Right atrium auricular region (tissue), 2 donors: ENCODE data around the gene NTNG1. TPM values are rescaled to one million over a fixed set of nuclear protein-coding genes. Genes with fewer than 3 reads are reported as not detected.

Source experiments
- DNase-seq: peaks from one replicate; pipeline ENCODE4 v3.0.0-alpha.2; 2019; ENCODE audit warnings: low spot score
- H3K27ac ChIP-seq, 2 donors: fragments of 200-600 bp; sonication (generic); 1 replicate in 1 of 2; 2 replicates in 1 of 2; pipeline ENCODE4 v1.5.1; 2016 to 2019
- H3K27me3 ChIP-seq, 2 donors: fragments of 200-600 bp; sonication (generic); one replicate each; pipeline versions ENCODE4 v1.5.1 to v1.6.0; 2017 to 2019
- H3K36me3 ChIP-seq: fragments of 200-600 bp; sonication (generic); one replicate; pipeline ENCODE4 v1.5.1; 2016
- H3K4me1 ChIP-seq, 2 donors: fragments of 200-600 bp; sonication (generic); one replicate each; pipeline versions ENCODE4 v1.5.1 to v1.6.0; 2017 to 2019
- H3K4me3 ChIP-seq, 2 donors: fragments of 200-600 bp; sonication (generic); 1 replicate in 1 of 2; 2 replicates in 1 of 2; pipeline ENCODE4 v1.5.1; 2017 to 2019; ENCODE audit warnings: mild to moderate bottlenecking in 1 of 2, moderate library complexity in 1 of 2
- H3K9me3 ChIP-seq, 2 donors: fragments of 200-600 bp; sonication (generic); one replicate each; pipeline ENCODE4 v1.5.1; 2019
- total RNA-seq, 2 donors: library from RNA; depleted of rRNA; stranded (reverse); fragments of >200 nt; gene quantifications; one replicate each; pipeline ENCODE4 v1.1.0, GENCODE V29; 2016
- TF ChIP-seq, protein P1 (sequence below), 2 donors: fragments of 200-600 bp; sonication (generic); IDR thresholded peaks; one replicate each; pipeline ENCODE4 v1.5.1; 2019; ENCODE audit warnings: antibody characterized with exemption in 2 of 2

The NTNG1 gene
- total RNA-seq, 2 donors from 2014 or later = 1.8 to 2.6 TPM

DNA sequence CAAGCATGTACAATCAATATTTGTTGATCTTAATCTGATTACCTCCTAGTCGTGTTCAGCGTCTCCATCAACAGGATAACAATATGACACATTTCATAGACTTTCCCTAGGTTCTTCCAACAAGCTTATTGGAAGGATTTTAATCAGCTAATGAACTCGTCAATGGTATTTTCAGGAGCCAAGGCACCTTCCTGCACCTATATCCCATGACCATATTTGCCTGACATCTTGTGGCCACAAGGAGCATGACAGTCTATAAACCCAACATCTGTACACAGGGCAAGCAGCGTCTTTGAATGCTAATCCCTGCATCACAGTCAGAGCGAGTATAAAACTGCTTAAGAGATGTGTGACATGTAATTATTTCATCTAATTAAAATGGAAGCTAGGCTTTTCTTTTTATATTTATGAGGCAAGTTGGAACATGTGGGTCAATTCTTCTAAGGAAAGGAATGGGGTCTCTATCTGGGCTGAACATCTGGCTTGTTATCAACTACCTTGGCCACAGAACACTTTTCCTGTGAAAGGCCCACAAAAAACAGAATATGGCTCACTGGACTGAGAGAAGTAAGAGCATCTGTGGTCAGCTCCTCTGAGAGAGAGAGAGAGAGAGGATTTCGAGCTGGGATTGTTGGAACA lies 388.8 kb downstream of the NTNG1 start:
- no peak for DNase-seq
- no peak overlapping the region for H3K4me3 ChIP-seq
- no peak overlapping the region for H3K27ac ChIP-seq
- H3K36me3 ChIP-seq = no peaks in the 10 kb centered on the region
- no peaks in the 10 kb centered on the region for H3K4me1 ChIP-seq
- TF ChIP-seq, protein P1, sequence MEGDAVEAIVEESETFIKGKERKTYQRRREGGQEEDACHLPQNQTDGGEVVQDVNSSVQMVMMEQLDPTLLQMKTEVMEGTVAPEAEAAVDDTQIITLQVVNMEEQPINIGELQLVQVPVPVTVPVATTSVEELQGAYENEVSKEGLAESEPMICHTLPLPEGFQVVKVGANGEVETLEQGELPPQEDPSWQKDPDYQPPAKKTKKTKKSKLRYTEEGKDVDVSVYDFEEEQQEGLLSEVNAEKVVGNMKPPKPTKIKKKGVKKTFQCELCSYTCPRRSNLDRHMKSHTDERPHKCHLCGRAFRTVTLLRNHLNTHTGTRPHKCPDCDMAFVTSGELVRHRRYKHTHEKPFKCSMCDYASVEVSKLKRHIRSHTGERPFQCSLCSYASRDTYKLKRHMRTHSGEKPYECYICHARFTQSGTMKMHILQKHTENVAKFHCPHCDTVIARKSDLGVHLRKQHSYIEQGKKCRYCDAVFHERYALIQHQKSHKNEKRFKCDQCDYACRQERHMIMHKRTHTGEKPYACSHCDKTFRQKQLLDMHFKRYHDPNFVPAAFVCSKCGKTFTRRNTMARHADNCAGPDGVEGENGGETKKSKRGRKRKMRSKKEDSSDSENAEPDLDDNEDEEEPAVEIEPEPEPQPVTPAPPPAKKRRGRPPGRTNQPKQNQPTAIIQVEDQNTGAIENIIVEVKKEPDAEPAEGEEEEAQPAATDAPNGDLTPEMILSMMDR (IDR thresholded peaks at IDR 0.05) = peak; percentile 18 to 63
- no peaks in the 10 kb centered on the region for H3K27me3 ChIP-seq
- H3K9me3 ChIP-seq = no peaks in the 10 kb centered on the region

DNA sequence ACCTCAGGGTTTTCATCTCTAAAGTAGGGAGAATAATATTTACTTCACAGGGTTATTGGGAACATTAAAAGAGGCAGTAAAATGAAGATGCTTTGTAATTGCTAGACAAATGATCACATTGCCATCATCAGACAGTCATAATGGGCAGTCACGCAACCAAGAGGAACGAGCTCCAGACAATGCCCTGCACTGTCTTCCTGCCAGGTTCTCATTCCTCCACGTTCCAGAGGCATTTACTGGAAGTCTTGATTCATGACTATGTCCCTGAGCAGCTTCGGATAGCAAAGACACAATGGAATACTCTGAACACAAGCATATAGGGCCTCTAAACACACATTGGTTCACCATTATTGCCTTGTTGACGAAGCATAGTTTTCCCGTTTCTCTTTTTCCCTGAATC lies 389.7 kb downstream of the NTNG1 start:
- H3K9me3 ChIP-seq = no peaks in the 10 kb centered on the region
- no peaks in the 10 kb centered on the region for H3K27me3 ChIP-seq
- H3K27ac ChIP-seq = no peak overlapping the region
- DNase-seq = no peak
- TF ChIP-seq, protein P1 (IDR thresholded peaks at IDR 0.05) = no peak
- no peaks in the 10 kb centered on the region for H3K36me3 ChIP-seq
- no peaks in the 10 kb centered on the region for H3K4me1 ChIP-seq
- no peak overlapping the region for H3K4me3 ChIP-seq

DNA sequence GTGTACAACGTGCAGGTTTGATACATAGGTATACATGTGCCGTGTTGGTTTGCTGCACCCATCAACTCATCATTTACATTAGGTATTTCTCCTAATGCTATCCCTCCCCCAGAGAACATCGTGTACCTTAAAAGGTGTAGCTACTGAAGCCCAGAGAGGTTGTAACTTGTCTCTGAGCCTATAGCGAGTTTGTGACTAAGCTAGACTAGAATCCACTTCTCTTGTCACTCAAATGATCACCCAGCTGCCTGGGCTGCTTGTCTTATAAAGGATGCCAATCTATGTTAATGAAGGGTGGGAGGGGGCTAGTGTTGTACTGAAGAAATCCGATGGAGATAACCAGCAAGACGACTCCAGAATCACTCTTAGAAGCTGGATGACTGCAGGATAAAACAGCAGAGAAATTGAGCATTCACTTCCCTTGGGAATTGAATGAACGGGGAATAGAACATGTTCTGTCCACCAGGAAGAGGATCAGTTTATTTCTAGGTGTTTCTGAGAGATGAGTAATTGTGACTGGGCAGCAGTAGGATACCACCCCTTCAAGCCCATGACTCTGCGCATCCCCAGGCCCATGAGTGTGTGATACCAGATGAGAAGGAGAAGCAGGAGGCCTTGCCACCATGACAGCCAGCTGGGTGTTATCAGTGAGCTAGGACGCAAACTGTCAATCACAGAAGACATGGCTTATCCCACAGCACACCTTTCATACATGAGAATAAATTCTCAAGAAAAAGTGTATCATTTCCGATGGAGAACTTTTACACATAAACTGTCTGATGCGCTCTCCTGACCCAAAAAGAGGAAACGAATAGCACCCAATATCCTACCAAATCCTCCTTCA lies 390.4 kb downstream of the NTNG1 start:
- TF ChIP-seq, protein P1 (IDR thresholded peaks at IDR 0.05) = no peak
- no peak overlapping the region for H3K27ac ChIP-seq
- H3K36me3 ChIP-seq = no peaks in the 10 kb centered on the region
- H3K27me3 ChIP-seq = no peaks in the 10 kb centered on the region
- no peaks in the 10 kb centered on the region for H3K9me3 ChIP-seq
- DNase-seq = no peak
- no peaks in the 10 kb centered on the region for H3K4me1 ChIP-seq
- no peak overlapping the region for H3K4me3 ChIP-seq

DNA sequence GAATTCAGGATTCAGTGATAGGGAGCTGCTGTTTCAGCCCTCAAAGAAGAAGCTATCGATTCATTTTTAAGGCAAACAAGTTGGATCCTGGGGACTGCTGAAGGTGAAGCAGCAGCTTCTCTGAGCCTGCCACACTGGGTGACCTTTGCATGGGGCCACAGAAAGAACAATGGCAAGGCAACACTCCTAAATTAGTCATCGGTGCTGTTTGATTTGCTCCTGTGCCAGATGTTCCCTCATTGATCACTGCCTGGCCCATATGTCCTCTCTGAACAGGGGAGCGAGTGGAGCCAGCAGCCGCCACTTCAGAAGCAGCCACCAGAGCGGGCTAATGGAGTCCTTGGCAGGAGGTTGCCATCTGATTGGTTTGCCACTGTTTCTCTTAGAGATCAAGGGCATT lies 391.5 kb downstream of the NTNG1 start:
- Histone ChIP-seq H3K36me3 (no peaks in the 10 kb centered on the region), H3K4me1 (no peaks in the 10 kb centered on the region), H3K27ac (no peak overlapping the region), H3K4me3 (no peak overlapping the region), H3K27me3 (no peaks in the 10 kb centered on the region), H3K9me3 (no peaks in the 10 kb centered on the region)
- DNase-seq = no peak
- TF ChIP-seq, protein P1 (IDR thresholded peaks at IDR 0.05) = no peak

Other genes starting within 250 kb of the NTNG1 start
- 1 to 10 TPM; 2.9 to 6.8 TPM for gene PRMT6, start 84.4 kb upstream of the NTNG1 start, total RNA-seq